ENCODE results near the gene GLIPR1.
"Not testable (repeated sequence)": the region's sequence is repeated elsewhere in the genome, so short reads cannot be mapped to it uniquely, and the experiment has no call there.

Gene GLIPR1

DNA sequence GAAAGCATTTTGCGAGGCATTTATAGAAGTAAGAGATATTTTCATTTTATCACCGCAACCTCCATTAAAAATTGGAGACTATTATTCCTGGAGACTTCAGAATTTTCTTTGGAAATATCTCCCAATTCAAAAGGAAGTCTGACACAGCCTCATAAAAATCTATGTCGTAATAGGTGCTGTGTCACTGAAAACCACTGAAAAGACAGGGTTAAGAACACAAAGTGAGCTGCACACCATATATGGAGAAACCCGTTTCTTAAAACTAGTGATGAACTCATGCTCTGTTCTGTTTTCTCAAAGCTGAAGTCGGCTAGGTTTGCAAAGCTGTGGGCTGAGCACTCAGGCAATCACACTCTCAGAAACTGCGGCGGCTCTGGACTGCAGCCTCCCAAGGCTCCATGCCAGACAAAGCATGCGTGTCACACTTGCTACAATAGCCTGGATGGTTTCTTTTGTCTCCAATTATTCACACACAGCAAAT lies at the start of gene GLIPR1:
Gene GLIPR1 (plus strand): TSS at position 287 of the 481 bp plus-strand sequence. CDS start 126 bp downstream, at position 413.
- TF ChIP-seq, protein P1, sequence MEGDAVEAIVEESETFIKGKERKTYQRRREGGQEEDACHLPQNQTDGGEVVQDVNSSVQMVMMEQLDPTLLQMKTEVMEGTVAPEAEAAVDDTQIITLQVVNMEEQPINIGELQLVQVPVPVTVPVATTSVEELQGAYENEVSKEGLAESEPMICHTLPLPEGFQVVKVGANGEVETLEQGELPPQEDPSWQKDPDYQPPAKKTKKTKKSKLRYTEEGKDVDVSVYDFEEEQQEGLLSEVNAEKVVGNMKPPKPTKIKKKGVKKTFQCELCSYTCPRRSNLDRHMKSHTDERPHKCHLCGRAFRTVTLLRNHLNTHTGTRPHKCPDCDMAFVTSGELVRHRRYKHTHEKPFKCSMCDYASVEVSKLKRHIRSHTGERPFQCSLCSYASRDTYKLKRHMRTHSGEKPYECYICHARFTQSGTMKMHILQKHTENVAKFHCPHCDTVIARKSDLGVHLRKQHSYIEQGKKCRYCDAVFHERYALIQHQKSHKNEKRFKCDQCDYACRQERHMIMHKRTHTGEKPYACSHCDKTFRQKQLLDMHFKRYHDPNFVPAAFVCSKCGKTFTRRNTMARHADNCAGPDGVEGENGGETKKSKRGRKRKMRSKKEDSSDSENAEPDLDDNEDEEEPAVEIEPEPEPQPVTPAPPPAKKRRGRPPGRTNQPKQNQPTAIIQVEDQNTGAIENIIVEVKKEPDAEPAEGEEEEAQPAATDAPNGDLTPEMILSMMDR (IDR thresholded peaks at IDR 0.05; ENCODE audit: borderline replicate concordance, insufficient read depth, low read depth, low read length) = no peak
- H3K4me3 ChIP-seq (ENCODE audit: low read depth, low read length) = peak within 1 kb of the TSS; percentile 57

DNA sequence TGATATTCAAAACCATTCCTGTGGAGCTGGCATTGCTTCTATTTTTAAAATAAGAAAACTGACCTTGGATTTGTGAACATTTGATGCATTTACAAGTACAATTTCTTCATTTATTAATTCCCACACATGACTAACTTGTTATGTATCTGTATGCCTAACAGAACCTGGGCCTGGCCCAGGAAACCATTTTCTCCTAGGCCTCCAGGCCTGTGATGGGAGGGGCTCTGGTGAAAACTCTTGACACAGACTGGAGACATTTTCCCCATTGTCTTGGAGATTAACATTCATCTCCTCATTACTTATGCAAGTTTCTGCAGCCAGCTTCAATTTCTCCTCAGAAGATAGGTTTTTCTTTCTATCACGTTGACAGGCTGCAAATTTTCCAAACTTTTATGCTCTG lies 47.6 kb upstream of the GLIPR1 start:
- TF ChIP-seq, protein P1 (IDR thresholded peaks at IDR 0.05; ENCODE audit: borderline replicate concordance, insufficient read depth, low read depth, low read length) = no peak
- H3K4me3 ChIP-seq (ENCODE audit: low read depth, low read length) = no peak overlapping the region

DNA sequence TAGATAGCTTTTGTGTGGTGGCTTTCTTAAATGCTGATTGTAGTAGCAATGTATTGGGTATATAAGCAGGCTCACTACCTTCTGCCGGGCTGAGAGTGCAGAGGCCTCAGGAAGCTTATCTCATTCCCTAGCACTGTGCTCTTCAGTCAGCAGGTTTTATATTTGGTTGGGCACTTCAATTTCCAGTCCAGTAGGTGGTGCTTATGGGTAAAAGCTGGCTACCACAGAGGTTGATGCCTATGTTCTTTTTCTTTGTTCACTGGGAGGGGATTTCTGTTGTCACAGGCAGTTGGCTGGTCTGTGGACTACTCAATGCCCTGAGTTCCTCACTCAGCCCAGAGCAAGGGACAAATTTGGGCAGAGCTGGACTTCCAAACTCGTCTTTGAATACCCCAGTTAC lies 43.0 kb upstream of the GLIPR1 start:
- H3K4me3 ChIP-seq (ENCODE audit: low read depth, low read length) = no peak overlapping the region
- TF ChIP-seq, protein P1 (IDR thresholded peaks at IDR 0.05; ENCODE audit: borderline replicate concordance, insufficient read depth, low read depth, low read length) = peak; percentile 37; the same call in 1 of the 2 replicates

DNA sequence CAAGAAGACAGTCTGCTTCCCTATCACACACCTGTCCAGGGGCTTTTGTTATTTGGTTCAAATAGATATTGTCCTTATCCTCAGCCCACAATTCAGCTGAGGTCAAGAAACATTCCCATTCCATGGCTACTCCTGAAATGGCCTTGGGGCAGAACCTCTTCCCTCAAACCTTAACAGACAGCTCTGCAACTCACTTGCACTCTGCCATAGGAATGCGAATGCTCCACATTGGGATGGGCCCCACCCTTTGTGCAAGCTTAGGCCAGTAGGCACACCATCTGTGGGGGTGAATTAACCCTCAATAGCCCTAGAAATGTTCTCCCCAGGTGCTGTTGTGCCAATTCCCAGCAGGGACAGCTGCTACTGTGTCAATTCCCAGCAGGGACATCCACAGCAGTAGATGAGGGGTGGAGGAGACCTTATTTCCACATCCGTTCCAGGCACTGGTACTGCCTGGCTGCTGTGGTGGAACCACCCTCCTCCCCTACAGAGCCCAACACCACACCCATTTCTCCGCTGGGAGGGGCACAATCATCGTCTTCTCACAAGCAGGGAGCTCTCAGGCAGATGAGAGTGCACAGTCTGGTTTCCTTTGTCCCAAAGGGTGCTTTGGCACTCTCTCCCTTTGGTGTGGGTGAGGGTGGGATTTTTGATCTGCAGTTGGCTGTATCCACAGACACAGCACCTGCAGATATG lies 42.3 kb upstream of the GLIPR1 start:
- TF ChIP-seq, protein P1 (IDR thresholded peaks at IDR 0.05; ENCODE audit: borderline replicate concordance, insufficient read depth, low read depth, low read length) = no peak
- no peak overlapping the region for H3K4me3 ChIP-seq (ENCODE audit: low read depth, low read length)

DNA sequence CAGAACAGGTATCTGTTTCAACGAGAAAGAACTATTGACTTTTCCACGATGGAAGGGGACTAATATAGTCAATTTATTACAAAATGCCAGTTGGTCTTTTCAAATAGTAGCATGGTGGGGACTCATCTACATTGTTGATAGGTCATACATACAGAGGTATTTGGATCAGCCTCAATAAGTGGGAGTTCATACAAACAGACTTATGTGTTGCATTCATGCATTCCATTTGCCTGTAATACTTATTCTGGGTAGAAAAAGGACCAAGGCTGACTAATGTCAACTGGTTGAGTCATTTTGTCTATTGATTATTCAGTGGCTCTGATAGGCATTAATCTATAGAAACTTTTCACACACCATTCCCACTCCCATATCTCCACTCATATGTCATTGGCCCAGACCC lies 41.5 kb upstream of the GLIPR1 start:
- H3K4me3 ChIP-seq (ENCODE audit: low read depth, low read length) = no peak overlapping the region
- TF ChIP-seq, protein P1 (IDR thresholded peaks at IDR 0.05; ENCODE audit: borderline replicate concordance, insufficient read depth, low read depth, low read length) = no peak

DNA sequence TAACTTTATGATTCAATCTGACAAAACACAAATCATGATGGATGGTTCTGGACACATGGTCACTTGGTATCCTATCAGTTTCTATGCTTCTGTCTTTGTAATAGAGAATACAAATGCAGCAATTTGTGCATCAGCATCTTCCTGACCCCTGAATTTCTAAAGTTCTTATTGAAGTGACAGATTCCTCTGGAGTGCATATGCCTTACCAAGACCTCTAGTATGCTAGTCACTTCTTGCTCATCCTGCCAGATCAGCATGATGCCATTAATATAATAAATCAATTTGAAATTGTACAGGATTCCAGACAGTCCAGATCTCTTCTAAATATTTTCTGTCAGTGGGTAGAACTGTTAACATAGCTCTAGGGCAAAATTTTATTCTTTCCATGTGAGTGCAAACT lies 40.6 kb upstream of the GLIPR1 start:
- TF ChIP-seq, protein P1 (IDR thresholded peaks at IDR 0.05; ENCODE audit: borderline replicate concordance, insufficient read depth, low read depth, low read length) = no peak

DNA sequence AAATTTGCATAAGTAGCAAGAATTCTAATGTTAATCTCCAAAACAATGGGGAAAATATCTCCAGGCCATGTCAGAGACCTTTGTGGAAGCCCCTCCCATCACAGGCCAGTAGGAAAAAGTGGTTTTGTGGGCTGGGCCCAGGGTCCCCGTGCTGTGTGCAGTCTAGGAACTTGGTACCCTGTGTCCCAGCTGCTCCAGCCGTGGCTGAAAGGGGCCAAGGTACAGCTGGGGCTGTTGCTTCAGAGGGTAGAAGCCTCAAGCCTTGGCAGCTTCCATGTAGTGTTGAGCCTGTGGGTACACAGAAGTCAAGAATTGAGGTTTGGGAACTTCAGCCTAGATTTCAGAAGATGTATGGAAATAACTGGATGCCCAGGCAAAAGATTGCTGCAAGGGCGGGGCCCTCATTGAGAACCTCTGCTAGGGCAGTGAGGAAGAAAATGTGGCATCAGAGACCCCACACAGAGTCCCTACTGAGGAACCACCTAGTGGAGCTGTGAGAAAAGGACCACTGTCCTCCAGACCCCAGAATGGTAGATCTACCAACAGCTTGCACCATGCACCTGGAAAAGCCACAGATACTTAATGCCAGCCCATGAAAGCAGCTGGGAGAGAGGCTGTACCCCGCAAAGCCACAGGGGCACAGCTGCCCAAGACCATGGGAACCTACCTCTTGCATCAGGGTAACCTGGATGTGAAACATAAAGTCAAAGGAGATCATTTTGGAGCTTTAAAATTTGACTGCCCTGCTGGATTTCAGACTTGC lies 38.7 kb upstream of the GLIPR1 start:
- H3K4me3 ChIP-seq (ENCODE audit: low read depth, low read length) = not testable (repeated sequence)

More for the DNA sequence above, 40.6 kb upstream of the GLIPR1 start:
- no peak overlapping the region for H3K4me3 ChIP-seq (ENCODE audit: low read depth, low read length)

DNA sequence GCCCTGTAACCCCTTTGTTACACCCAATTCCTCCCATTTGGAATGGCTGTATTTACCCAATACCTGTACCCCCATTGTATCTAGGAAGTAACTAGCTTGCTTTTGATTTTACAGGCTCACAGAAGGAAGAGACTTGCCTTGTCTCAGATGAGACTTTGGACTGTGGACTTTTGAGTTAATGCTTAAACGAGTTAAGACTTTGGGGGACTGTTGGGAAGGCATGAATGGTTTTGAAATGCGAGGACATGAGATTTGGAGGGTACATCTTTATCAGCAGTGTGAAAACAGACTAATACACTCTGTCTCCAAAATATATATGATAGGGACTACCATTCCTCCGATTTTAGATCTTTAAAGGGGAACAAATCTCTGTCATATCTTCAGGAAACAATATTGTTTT lies 38.1 kb upstream of the GLIPR1 start:
- H3K4me3 ChIP-seq (ENCODE audit: low read depth, low read length) = not testable (repeated sequence)

Data from GM12875 (cell line).